HepG2 (cell line): ENCODE measurements around the gene NPHP4.

ENCODE experiments used
- CREB1 ChIP-seq, 2 experiments: fragments of 450-650 bp in 1 of 2; IDR thresholded peaks; 2 replicates each; pipeline ENCODE4 v1.6.1; 2016 to 2017; ENCODE audit warnings: control low read depth in 1 of 2, mild to moderate bottlenecking in 1 of 2, missing compliant biosample characterization in 1 of 2, missing genetic modification characterization in 1 of 2
- ESRRA ChIP-seq: sonication (generic); formaldehyde crosslinking; IDR thresholded peaks from 2 replicates; pipeline ENCODE4 v1.5.1; 2020; ENCODE audit warnings: mild to moderate bottlenecking, low read depth, missing genetic modification reagents
- FOSL1 ChIP-seq: sonication (generic); formaldehyde crosslinking; IDR thresholded peaks from 2 replicates; pipeline ENCODE4 v1.9.0; 2021; ENCODE audit warnings: missing genetic modification reagents, borderline replicate concordance
- HDAC6 ChIP-seq: fragments of 200-600 bp; sonication (generic); IDR thresholded peaks from 2 replicates; pipeline ENCODE4 v1.7.0; 2017; ENCODE audit warnings: mild to moderate bottlenecking, antibody characterized with exemption, low read length, low read depth
- IRF2 ChIP-seq: IDR thresholded peaks from 2 replicates; pipeline ENCODE4 v1.6.1; 2018; ENCODE audit warnings: missing genetic modification reagents, missing compliant biosample characterization
- JARID2 ChIP-seq: sonication (generic); formaldehyde crosslinking; IDR thresholded peaks from 2 replicates; pipeline ENCODE4 v1.8.1; 2023; ENCODE audit warnings: missing genetic modification reagents, inconsistent platforms; ENCODE audit not compliant: insufficient replicate concordance
- MAFK ChIP-seq, 2 experiments: IDR thresholded peaks in 1 of 2; conservative IDR thresholded peaks in 1 of 2; 2 replicates each; pipeline ENCODE4 v1.6.1; 2011; ENCODE audit warnings: improper control_type of control experiment in 2 of 2, low read length in 2 of 2
- NFATC3 ChIP-seq: sonication (generic); formaldehyde crosslinking; IDR thresholded peaks from 2 replicates; pipeline ENCODE4 v1.5.1; 2020; ENCODE audit warnings: mild to moderate bottlenecking, missing genetic modification reagents
- SMC3 ChIP-seq: IDR thresholded peaks from 2 replicates; pipeline ENCODE4 v1.6.1; 2011; ENCODE audit warnings: low read length, improper control_type of control experiment
- ZNF644 ChIP-seq: IDR thresholded peaks from 2 replicates; pipeline ENCODE4 v1.6.1; 2016; ENCODE audit warnings: low read depth
- TF ChIP-seq, protein P1 (sequence below): sonication (generic); formaldehyde crosslinking; conservative IDR thresholded peaks from 2 replicates; pipeline ENCODE4 v1.5.0; 2020; ENCODE audit warnings: missing genetic modification reagents
- TF ChIP-seq, protein P2 (sequence below): sonication (generic); formaldehyde crosslinking; IDR thresholded peaks from 2 replicates; pipeline ENCODE4 v1.5.0; 2020; ENCODE audit warnings: mild to moderate bottlenecking, missing genetic modification reagents, moderate library complexity
- TF ChIP-seq, protein P3 (sequence below): sonication (generic); formaldehyde crosslinking; IDR thresholded peaks from 2 replicates; pipeline ENCODE4 v1.8.1; 2022; ENCODE audit warnings: low read depth, mild to moderate bottlenecking, missing genetic modification reagents

DNA sequence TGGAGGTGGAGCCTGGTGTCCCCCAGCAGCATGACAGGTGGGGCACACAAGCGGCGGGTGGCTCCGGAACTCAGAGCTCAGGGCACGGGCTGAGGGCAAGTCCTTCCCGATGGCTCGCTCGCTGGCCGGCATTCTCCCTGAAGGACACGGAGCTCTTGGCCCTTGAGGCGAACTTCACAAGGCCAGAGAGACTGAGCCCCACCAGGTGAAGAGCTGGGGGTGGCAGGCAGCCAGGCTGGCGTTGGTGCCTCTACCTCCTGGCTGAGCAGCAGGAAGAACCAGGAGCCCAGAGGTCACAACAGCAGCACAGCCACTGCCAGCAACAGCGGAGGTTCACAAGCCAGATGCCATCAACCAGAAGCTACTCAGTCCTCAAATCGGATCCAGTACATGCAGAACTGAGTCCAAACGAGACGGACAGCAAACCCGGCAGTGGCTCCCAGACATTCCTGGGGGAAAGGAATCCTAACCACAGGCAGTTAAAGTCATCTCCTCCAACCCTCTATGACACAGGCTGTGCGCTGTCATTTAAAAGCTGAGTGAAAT lies 54.1 kb downstream of the NPHP4 start:
- TF ChIP-seq NFATC3 (CRISPR knock-in tag) (no peak), CREB1 (IDR thresholded peaks at IDR 0.05) (no peak), CREB1 (CRISPR knock-in tag; IDR thresholded peaks at IDR 0.05) (no peak), ESRRA (CRISPR knock-in tag) (no peak), MAFK (conservative IDR thresholded peaks at IDR 0.05 in 1 of 2, IDR thresholded peaks at IDR 0.05 in 1 of 2; ENCODE audit: low read length in 2 of 2) (no peak), IRF2 (no peak), JARID2 (CRISPR knock-in tag) (no peak), ZNF644 (no peak), FOSL1 (CRISPR knock-in tag) (no peak), SMC3 (no peak), HDAC6 (no peak)
- TF ChIP-seq, protein P1, sequence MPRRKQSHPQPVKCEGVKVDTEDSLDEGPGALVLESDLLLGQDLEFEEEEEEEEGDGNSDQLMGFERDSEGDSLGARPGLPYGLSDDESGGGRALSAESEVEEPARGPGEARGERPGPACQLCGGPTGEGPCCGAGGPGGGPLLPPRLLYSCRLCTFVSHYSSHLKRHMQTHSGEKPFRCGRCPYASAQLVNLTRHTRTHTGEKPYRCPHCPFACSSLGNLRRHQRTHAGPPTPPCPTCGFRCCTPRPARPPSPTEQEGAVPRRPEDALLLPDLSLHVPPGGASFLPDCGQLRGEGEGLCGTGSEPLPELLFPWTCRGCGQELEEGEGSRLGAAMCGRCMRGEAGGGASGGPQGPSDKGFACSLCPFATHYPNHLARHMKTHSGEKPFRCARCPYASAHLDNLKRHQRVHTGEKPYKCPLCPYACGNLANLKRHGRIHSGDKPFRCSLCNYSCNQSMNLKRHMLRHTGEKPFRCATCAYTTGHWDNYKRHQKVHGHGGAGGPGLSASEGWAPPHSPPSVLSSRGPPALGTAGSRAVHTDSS (CRISPR knock-in tag), result no peak
- TF ChIP-seq, protein P2, sequence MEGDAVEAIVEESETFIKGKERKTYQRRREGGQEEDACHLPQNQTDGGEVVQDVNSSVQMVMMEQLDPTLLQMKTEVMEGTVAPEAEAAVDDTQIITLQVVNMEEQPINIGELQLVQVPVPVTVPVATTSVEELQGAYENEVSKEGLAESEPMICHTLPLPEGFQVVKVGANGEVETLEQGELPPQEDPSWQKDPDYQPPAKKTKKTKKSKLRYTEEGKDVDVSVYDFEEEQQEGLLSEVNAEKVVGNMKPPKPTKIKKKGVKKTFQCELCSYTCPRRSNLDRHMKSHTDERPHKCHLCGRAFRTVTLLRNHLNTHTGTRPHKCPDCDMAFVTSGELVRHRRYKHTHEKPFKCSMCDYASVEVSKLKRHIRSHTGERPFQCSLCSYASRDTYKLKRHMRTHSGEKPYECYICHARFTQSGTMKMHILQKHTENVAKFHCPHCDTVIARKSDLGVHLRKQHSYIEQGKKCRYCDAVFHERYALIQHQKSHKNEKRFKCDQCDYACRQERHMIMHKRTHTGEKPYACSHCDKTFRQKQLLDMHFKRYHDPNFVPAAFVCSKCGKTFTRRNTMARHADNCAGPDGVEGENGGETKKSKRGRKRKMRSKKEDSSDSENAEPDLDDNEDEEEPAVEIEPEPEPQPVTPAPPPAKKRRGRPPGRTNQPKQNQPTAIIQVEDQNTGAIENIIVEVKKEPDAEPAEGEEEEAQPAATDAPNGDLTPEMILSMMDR, result no peak
- TF ChIP-seq, protein P3, sequence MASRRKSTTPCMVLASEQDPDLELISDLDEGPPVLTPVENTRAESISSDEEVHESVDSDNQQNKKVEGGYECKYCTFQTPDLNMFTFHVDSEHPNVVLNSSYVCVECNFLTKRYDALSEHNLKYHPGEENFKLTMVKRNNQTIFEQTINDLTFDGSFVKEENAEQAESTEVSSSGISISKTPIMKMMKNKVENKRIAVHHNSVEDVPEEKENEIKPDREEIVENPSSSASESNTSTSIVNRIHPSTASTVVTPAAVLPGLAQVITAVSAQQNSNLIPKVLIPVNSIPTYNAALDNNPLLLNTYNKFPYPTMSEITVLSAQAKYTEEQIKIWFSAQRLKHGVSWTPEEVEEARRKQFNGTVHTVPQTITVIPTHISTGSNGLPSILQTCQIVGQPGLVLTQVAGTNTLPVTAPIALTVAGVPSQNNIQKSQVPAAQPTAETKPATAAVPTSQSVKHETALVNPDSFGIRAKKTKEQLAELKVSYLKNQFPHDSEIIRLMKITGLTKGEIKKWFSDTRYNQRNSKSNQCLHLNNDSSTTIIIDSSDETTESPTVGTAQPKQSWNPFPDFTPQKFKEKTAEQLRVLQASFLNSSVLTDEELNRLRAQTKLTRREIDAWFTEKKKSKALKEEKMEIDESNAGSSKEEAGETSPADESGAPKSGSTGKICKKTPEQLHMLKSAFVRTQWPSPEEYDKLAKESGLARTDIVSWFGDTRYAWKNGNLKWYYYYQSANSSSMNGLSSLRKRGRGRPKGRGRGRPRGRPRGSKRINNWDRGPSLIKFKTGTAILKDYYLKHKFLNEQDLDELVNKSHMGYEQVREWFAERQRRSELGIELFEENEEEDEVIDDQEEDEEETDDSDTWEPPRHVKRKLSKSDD, result no peak
